ENCODE results near the gene IL6. TPM values are rescaled to one million over a fixed set of nuclear protein-coding genes. Genes with fewer than 3 reads are reported as not detected.
"Not testable (repeated sequence)": the region's sequence is repeated elsewhere in the genome, so short reads cannot be mapped to it uniquely, and the experiment has no call there.

Gene IL6
- total RNA-seq, 1 donor from 2014 or later = not detected

DNA sequence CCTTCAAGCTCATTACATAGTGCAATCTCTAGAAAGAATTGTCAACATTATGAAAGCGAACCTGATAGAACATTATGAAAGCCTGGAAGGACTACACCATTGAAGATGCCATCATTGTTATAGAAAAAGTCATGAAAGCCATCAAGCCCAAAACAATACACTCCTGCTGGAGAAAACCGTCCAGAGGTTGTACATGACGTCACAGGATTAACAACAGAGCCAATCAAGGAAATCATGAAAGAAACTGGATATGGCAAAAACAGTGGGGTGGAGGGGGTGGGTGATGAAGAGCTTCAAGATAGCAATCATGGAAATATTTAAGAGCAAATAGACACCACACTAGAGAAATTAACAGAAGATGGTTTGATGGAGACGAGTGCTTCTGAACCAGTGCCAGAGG is 50.0 kb downstream of the IL6 start:
- no peaks in the 10 kb centered on the region for H3K9me3 Mint-ChIP-seq (ENCODE audit: unreplicated experiment)
- TF ChIP-seq, protein P1, sequence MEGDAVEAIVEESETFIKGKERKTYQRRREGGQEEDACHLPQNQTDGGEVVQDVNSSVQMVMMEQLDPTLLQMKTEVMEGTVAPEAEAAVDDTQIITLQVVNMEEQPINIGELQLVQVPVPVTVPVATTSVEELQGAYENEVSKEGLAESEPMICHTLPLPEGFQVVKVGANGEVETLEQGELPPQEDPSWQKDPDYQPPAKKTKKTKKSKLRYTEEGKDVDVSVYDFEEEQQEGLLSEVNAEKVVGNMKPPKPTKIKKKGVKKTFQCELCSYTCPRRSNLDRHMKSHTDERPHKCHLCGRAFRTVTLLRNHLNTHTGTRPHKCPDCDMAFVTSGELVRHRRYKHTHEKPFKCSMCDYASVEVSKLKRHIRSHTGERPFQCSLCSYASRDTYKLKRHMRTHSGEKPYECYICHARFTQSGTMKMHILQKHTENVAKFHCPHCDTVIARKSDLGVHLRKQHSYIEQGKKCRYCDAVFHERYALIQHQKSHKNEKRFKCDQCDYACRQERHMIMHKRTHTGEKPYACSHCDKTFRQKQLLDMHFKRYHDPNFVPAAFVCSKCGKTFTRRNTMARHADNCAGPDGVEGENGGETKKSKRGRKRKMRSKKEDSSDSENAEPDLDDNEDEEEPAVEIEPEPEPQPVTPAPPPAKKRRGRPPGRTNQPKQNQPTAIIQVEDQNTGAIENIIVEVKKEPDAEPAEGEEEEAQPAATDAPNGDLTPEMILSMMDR (IDR thresholded peaks at IDR 0.05) = no peak
- H3K4me3 Mint-ChIP-seq (ENCODE audit: unreplicated experiment) = no peak overlapping the region
- peaks cover 3% of the 10 kb centered on the region for H3K4me1 Mint-ChIP-seq (ENCODE audit: unreplicated experiment)
- no peaks in the 10 kb centered on the region for H3K27me3 Mint-ChIP-seq (ENCODE audit: unreplicated experiment)
- no peak overlapping the region for H3K27ac Mint-ChIP-seq (ENCODE audit: unreplicated experiment)
- no peaks in the 10 kb centered on the region for H3K36me3 Mint-ChIP-seq (ENCODE audit: unreplicated experiment)
- DNase-seq (ENCODE audit: extremely low spot score, unreplicated experiment) = no peak

GRCh38 chr7:22779730-22780323 is 52.8 kb downstream of the IL6 start:
- not testable (repeated sequence) for H3K27ac Mint-ChIP-seq (ENCODE audit: unreplicated experiment); H3K4me1 Mint-ChIP-seq (ENCODE audit: unreplicated experiment); H3K36me3 Mint-ChIP-seq (ENCODE audit: unreplicated experiment); H3K9me3 Mint-ChIP-seq (ENCODE audit: unreplicated experiment); H3K27me3 Mint-ChIP-seq (ENCODE audit: unreplicated experiment); DNase-seq (ENCODE audit: extremely low spot score, unreplicated experiment); H3K4me3 Mint-ChIP-seq (ENCODE audit: unreplicated experiment)

DNA sequence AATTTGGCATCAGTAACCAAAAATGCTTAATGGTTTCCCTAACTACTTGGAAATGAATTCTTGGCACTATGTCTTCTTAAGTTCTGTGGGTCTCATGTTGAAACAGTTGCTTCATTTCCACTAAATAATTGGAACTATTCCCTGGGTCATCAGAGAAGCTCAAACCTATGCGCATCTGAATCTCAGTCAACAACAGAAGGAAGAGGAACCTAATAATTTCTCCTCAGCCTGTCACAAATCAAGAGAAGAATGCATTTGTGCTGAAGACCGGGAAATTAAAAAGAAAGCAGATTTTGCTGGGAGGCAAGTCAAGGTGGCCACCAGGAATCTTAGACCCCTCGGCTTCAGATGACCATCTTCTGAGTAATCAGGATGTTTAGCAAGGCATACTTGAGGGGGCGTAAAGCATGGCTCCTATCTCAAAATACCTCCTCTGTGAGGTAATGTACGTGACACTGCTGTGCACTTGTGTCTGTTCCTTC is 54.3 kb downstream of the IL6 start:
- DNase-seq (ENCODE audit: extremely low spot score, unreplicated experiment) = no peak
- H3K9me3 Mint-ChIP-seq (ENCODE audit: unreplicated experiment) = no peaks in the 10 kb centered on the region
- TF ChIP-seq, protein P1 (IDR thresholded peaks at IDR 0.05) = no peak

More for the DNA sequence above, 54.3 kb downstream of the IL6 start:
- H3K27me3 Mint-ChIP-seq (ENCODE audit: unreplicated experiment) = no peaks in the 10 kb centered on the region
- peaks cover 3% of the 10 kb centered on the region for H3K4me1 Mint-ChIP-seq (ENCODE audit: unreplicated experiment)
- no peak overlapping the region for H3K27ac Mint-ChIP-seq (ENCODE audit: unreplicated experiment)
- H3K36me3 Mint-ChIP-seq (ENCODE audit: unreplicated experiment) = no peaks in the 10 kb centered on the region
- H3K4me3 Mint-ChIP-seq (ENCODE audit: unreplicated experiment) = no peak overlapping the region

Other genes with a start within 250 kb of the IL6 start
- 1.3 and 1.4 TPM in 2 replicates for gene STEAP1B, start 227.0 kb upstream of the IL6 start, total RNA-seq
- gene TOMM7, start 95.6 kb downstream of the IL6 start, total RNA-seq = 256 and 292 TPM in 2 replicates

All from osteocyte (in vitro differentiated cells).